Activated T-helper 2 cell treated with anti-CD3 and anti-CD28 coated beads, Interferon-gamma antibody, Interleukin-2, Interleukin-4, amounts not matched to agents 10 μg/mL and 5 μg/mL and 100 μg/mL, durations not matched to agents 14 hours and 24 hours and 36 hours (primary cell): ENCODE data around the gene ARPC1A. TPM values are rescaled to one million over a fixed set of nuclear protein-coding genes. Genes with fewer than 3 reads are reported as not detected.

Experiments used
- DNase-seq: peaks from one replicate; pipeline ENCODE4 v3.0.0; 2021; ENCODE audit warnings: low spot score
- H3K27ac Mint-ChIP-seq: one replicate; pipeline ENCODE4 v1.8.0; 2021; ENCODE audit warnings: mixed read lengths
- H3K27me3 Mint-ChIP-seq: one replicate; pipeline ENCODE4 v1.8.0; 2021; ENCODE audit warnings: low read depth, mixed read lengths
- H3K36me3 Mint-ChIP-seq: one replicate; pipeline ENCODE4 v1.8.0; 2021; ENCODE audit warnings: low read depth, mixed read lengths
- H3K4me1 Mint-ChIP-seq: one replicate; pipeline ENCODE4 v1.8.0; 2021; ENCODE audit warnings: low read depth, mixed read lengths
- H3K4me3 Mint-ChIP-seq: one replicate; pipeline ENCODE4 v1.8.0; 2021; ENCODE audit warnings: low read depth, mild to moderate bottlenecking, moderate library complexity, mixed read lengths
- H3K9me3 Mint-ChIP-seq: one replicate; pipeline ENCODE4 v1.8.0; 2021; ENCODE audit warnings: mixed read lengths
- intact Hi-C: fragments of 100-400 bp; cut with micrococcal nuclease; formaldehyde crosslinking; loops from one replicate; pipeline ENCODE4 v1.15.1; 2023
- total RNA-seq: library from RNA; stranded (reverse); gene quantifications from 2 replicates; pipeline ENCODE4 v1.2.3, GENCODE V29; 2022

Gene ARPC1A
- total RNA-seq, 1 donor from 2014 or later, result 79.8 TPM

DNA sequence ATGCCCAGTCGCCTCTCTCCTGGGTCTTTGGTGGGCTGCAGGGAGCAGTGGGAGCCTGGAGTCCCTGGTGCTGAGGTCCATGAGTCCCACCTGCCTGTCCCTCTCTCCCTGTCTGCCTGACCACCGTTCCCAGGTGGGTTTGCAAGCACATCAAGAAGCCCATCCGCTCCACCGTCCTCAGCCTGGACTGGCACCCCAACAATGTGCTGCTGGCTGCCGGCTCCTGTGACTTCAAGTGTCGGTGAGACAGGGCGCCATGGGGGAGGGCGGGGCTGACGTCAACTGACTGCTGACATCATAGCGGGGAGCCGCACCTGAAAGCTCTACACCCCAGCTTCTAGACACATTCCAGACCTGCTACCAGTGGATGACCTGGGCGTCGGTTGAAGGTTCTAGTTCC is 64.1 kb downstream of the ARPC1A start:
- intact Hi-C loops, result no loop called here
- Mint-ChIP-seq H3K4me3 (no peak overlapping the region), H3K27me3 (no peaks in the 10 kb centered on the region), H3K27ac (no peak overlapping the region), H3K4me1 (peaks cover 9% of the 10 kb centered on the region), H3K36me3 (peaks cover 77% of the 10 kb centered on the region), H3K9me3 (no peaks in the 10 kb centered on the region)
- no peak for DNase-seq

DNA sequence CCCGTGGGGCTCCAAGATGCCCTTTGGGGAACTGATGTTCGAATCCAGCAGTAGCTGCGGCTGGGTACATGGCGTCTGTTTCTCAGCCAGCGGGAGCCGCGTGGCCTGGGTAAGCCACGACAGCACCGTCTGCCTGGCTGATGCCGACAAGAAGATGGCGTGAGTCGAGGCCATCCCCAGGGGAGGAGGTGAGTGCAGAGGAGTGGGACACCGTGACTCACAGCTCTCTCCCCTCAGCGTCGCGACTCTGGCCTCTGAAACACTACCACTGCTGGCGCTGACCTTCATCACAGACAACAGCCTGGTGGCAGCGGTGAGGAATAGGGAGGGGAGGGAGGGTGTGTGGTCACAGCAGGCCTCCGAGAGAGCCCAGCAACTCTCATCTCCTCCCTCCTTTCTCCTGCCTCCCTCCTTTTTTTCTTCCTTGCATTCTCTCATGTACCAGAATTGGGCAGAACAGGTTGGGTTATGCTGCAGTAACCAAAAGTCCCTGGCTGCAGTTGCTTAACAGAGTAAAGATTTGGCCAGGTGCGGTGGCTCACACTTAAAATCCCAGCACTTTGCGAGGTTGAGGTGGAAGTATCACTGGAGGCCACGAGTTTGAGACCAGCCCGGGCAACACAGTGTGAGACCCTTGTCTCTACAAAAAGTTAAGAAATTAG is 65.4 kb downstream of the ARPC1A start:
- Mint-ChIP-seq H3K36me3 (peaks cover 85% of the 10 kb centered on the region), H3K27me3 (no peaks in the 10 kb centered on the region), H3K27ac (no peak overlapping the region), H3K4me3 (no peak overlapping the region), H3K4me1 (peaks cover 9% of the 10 kb centered on the region), H3K9me3 (no peaks in the 10 kb centered on the region)
- intact Hi-C loops, result no loop called here
- no peak for DNase-seq

DNA sequence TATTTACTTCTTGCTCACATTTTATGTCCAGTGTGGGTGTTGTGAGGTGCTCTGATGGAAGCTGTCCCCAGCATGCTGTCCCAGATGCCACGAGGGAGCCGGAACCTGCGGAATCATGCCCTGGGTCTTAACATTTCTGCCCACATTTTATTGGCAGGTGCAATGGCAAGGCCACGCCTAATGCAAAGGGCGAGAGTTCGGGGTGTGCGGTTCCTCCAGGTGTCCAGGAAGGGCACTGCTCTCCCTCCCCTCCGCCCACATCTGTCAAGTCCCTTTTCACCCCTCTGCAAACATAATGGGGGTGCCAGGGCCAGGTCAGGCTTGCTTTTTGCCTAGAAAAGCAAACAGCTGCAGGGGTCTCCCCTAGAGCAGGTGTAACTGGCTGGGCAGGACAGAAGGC is 66.3 kb downstream of the ARPC1A start:
- DNase-seq, result no peak
- Mint-ChIP-seq H3K4me3 (no peak overlapping the region), H3K4me1 (peaks cover 7% of the 10 kb centered on the region), H3K36me3 (peaks cover 83% of the 10 kb centered on the region), H3K27ac (peak overlapping the region; percentile 8), H3K9me3 (no peaks in the 10 kb centered on the region), H3K27me3 (no peaks in the 10 kb centered on the region)
- intact Hi-C loops, result loop anchor here (2.0 kb wide), 1 partner anchor 17 kb away; the partner anchor contains the start of gene ARPC1B

DNA sequence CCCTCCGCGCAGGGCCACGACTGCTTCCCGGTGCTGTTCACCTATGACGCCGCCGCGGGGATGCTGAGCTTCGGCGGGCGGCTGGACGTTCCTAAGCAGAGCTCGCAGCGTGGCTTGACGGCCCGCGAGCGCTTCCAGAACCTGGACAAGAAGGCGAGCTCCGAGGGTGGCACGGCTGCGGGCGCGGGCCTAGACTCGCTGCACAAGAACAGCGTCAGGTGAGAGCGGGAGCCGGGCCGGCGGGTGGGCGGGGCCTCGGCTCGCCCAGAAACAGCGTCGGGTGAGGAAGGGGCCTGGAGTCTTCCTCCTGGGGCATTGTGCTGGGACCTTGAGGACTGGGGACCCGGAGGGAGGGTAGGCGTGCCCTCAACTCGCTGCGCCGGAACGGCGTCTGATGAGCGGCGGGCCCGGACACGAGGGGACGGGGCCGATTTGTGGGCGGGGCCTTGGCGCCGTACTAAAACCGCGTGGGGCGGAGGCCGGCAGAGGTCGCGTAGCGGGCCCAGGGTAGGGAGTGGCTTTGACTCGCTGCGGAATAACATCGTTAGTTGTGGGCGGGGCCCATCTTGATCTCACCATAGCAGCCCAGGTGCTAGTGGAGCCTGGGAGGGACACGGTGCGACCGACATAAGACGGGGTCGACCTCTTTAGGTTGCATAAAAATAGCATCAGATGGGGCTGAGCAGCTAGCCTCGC is 67.1 kb downstream of the ARPC1A start:
- Mint-ChIP-seq H3K4me3 (peak overlapping the region; percentile 54), H3K36me3 (peaks cover 86% of the 10 kb centered on the region), H3K9me3 (no peaks in the 10 kb centered on the region), H3K27ac (peak overlapping the region; percentile 55), H3K4me1 (peaks cover 8% of the 10 kb centered on the region), H3K27me3 (no peaks in the 10 kb centered on the region)
- intact Hi-C loops, result loop anchor here (2.0 kb wide), 1 partner anchor 18 kb away; the partner anchor contains the start of gene ARPC1B
- peak; percentile 78 for DNase-seq

DNA sequence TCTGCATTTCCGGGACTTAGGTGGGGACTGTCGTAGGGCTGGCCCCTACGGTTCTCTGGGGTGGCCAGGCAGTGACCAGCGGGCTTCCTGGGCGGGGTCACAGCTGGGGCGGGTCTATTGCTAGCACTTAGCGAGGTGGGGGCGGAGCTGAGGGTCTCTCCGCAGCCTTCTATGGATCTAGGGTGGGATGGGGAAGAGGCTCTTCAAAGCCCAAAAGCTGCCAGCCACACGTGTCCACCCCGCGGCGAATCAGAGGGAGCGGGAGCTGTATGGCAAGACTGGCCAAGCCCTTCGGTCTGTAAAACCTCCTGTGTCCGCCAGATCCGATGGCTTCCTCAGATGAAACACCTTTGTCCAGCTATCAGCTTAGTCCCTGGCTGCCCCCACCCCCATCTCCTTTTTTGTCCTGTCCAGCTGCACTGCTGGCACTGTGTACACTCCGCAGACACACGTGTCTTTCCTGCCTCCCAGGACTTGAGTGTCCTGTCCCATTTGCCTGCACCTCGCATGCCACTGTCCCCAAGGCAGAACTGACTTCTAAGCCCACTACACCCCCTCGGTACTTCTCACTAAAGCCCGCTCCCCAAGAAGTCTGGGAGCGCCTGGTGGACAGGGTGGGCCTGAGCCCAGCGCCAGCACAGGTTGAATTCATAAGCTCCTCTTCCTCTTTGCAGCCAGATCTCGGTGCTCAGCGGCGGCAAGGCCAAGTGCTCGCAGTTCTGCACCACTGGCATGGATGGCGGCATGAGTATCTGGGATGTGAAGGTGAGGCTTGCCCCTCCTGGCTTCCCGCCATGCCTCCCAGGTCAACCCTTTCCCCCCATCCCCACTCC is 67.9 kb downstream of the ARPC1A start:
- peaks cover 12% of the 10 kb centered on the region for H3K4me1 Mint-ChIP-seq
- no peak for DNase-seq
- intact Hi-C loops, result loop anchor here (2.0 kb wide), 1 partner anchor 19 kb away; the partner anchor contains the start of gene ARPC1B
- H3K4me3 Mint-ChIP-seq, result peak overlapping the region; percentile 30
- peaks cover 86% of the 10 kb centered on the region for H3K36me3 Mint-ChIP-seq
- H3K9me3 Mint-ChIP-seq, result no peaks in the 10 kb centered on the region
- H3K27ac Mint-ChIP-seq, result peak overlapping the region; percentile 55
- no peaks in the 10 kb centered on the region for H3K27me3 Mint-ChIP-seq

DNA sequence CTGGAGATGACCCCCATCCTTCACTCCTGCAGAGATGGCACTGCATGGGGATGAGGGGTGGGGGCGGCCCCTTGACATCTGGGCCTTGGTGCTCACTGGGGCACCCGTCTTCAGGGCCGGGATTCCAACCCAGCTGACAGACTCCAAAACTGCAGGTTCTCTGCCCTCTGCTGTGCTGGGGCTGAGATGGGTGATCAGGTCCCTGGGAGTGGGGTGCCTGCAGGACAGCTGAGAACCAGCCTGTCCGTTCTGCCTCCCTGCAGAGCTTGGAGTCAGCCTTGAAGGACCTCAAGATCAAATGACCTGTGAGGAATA is 68.4 kb downstream of the ARPC1A start:
- Mint-ChIP-seq H3K4me1 (peaks cover 12% of the 10 kb centered on the region), H3K36me3 (peaks cover 87% of the 10 kb centered on the region), H3K4me3 (no peak overlapping the region), H3K27ac (peak overlapping the region; percentile 33), H3K9me3 (no peaks in the 10 kb centered on the region), H3K27me3 (no peaks in the 10 kb centered on the region)
- intact Hi-C loops, result no loop called here
- no peak for DNase-seq

- H3K27ac Mint-ChIP-seq, result no peak overlapping the region
- no peaks in the 10 kb centered on the region for H3K27me3 Mint-ChIP-seq
- intact Hi-C loops, result loop anchor here (5.0 kb wide), 1 partner anchor 1857 kb away; no protein-coding TSS in a partner anchor
- no peak for DNase-seq
- no peaks in the 10 kb centered on the region for H3K9me3 Mint-ChIP-seq
- peaks cover 86% of the 10 kb centered on the region for H3K36me3 Mint-ChIP-seq
- peaks cover 12% of the 10 kb centered on the region for H3K4me1 Mint-ChIP-seq
- H3K4me3 Mint-ChIP-seq, result no peak overlapping the region
Measured at GRCh38 chr7:99395616-99396327, 70.1 kb downstream of the ARPC1A start.

- no peak for DNase-seq
- no peaks in the 10 kb centered on the region for H3K9me3 Mint-ChIP-seq
- peaks cover 86% of the 10 kb centered on the region for H3K36me3 Mint-ChIP-seq
- intact Hi-C loops, result loop anchor here (5.0 kb wide), 1 partner anchor 1856 kb away; no protein-coding TSS in a partner anchor
- H3K4me1 Mint-ChIP-seq, result peaks cover 12% of the 10 kb centered on the region
- H3K27me3 Mint-ChIP-seq, result no peaks in the 10 kb centered on the region
- H3K27ac Mint-ChIP-seq, result no peak overlapping the region
- no peak overlapping the region for H3K4me3 Mint-ChIP-seq
Measured at GRCh38 chr7:99396418-99397296, 71.0 kb downstream of the ARPC1A start.

DNA sequence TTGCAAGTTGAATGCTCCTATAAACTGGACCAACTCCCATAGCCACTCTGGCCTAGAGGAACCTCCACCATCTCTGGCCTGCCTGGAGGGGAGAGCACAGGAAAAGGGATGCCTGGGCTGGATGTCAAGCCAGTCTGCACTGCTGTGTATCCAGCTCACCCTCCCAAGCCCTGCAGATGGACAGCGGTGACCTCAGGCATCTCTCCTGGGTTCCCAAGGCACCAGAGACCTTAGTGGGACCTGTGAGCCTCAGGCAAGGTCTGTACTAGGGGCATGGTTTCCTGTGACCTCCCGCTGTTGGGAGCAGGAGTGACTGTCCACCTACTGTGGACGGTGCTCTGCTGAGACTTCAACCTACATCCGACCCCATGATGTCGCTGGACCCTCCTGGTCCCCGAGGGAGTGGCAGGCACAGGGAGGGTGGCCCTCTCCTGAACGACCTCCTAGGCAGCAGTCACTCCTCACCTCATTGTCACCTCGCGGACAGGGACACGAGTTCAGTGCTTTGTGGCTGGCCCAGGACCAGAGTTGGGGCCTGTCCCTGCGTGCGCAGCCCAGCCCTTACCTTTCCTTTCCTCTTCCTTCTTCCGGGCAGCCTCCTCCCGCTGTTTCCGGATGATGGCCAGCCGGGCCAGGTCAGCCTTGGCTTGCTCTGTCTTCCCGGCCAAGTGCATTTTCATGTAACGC is 71.7 kb downstream of the ARPC1A start:
- Mint-ChIP-seq H3K36me3 (peaks cover 81% of the 10 kb centered on the region), H3K27me3 (no peaks in the 10 kb centered on the region), H3K4me3 (no peak overlapping the region), H3K4me1 (peaks cover 9% of the 10 kb centered on the region), H3K27ac (peak overlapping the region; percentile 19), H3K9me3 (no peaks in the 10 kb centered on the region)
- no peak for DNase-seq
- intact Hi-C loops, result loop anchor here (5.0 kb wide), 1 partner anchor 1855 kb away; no protein-coding TSS in a partner anchor

GRCh38 chr7:99398891-99399445 is 73.3 kb downstream of the ARPC1A start:
- H3K27me3 Mint-ChIP-seq, result no peaks in the 10 kb centered on the region
- H3K36me3 Mint-ChIP-seq, result peaks cover 79% of the 10 kb centered on the region
- H3K27ac Mint-ChIP-seq, result peak overlapping the region; percentile 2
- peaks cover 5% of the 10 kb centered on the region for H3K4me1 Mint-ChIP-seq
- H3K4me3 Mint-ChIP-seq, result no peak overlapping the region
- intact Hi-C loops, result loop anchor here (5.0 kb wide), 1 partner anchor 1853 kb away; no protein-coding TSS in a partner anchor
- no peak for DNase-seq
- H3K9me3 Mint-ChIP-seq, result no peaks in the 10 kb centered on the region

GRCh38 chr7:99399597-99399996 is 73.9 kb downstream of the ARPC1A start:
- no peaks in the 10 kb centered on the region for H3K9me3 Mint-ChIP-seq
- no peak overlapping the region for H3K4me3 Mint-ChIP-seq
- H3K27me3 Mint-ChIP-seq, result no peaks in the 10 kb centered on the region
- peaks cover 5% of the 10 kb centered on the region for H3K4me1 Mint-ChIP-seq
- DNase-seq, result no peak
- no peak overlapping the region for H3K27ac Mint-ChIP-seq
- intact Hi-C loops, result loop anchor here (5.0 kb wide), 1 partner anchor 1853 kb away; no protein-coding TSS in a partner anchor
- peaks cover 79% of the 10 kb centered on the region for H3K36me3 Mint-ChIP-seq
